HUES48 (cell line): ENCODE results near the gene CPM.

ENCODE experiments used
- H3K27ac ChIP-seq: one replicate; pipeline ENCODE4 v1.7.0; 2013; ENCODE audit warnings: low read depth, low read length, inconsistent platforms
- H3K27me3 ChIP-seq: 2 replicates; pipeline ENCODE4 v1.6.1; 2013; ENCODE audit warnings: mild to moderate bottlenecking, low read length; ENCODE audit not compliant: control insufficient read depth, insufficient read depth
- H3K36me3 ChIP-seq: 2 replicates; pipeline ENCODE4 v1.6.1; 2013; ENCODE audit warnings: low read length; ENCODE audit not compliant: control insufficient read depth, insufficient read depth
- H3K4me1 ChIP-seq: 2 replicates; pipeline ENCODE4 v1.6.1; 2013; ENCODE audit warnings: mild to moderate bottlenecking, low read length; ENCODE audit not compliant: control insufficient read depth, insufficient read depth
- H3K4me3 ChIP-seq: 2 replicates; pipeline ENCODE4 v1.5.1; 2013; ENCODE audit warnings: mild to moderate bottlenecking, low read depth, low read length
- H3K9ac ChIP-seq: 2 replicates; pipeline ENCODE4 v1.6.1; 2013; ENCODE audit warnings: mild to moderate bottlenecking, low read depth, low read length, moderate library complexity
- H3K9me3 ChIP-seq: 2 replicates; pipeline ENCODE4 v1.6.1; 2013; ENCODE audit warnings: low read length; ENCODE audit not compliant: control insufficient read depth, insufficient read depth

CPM gene

DNA sequence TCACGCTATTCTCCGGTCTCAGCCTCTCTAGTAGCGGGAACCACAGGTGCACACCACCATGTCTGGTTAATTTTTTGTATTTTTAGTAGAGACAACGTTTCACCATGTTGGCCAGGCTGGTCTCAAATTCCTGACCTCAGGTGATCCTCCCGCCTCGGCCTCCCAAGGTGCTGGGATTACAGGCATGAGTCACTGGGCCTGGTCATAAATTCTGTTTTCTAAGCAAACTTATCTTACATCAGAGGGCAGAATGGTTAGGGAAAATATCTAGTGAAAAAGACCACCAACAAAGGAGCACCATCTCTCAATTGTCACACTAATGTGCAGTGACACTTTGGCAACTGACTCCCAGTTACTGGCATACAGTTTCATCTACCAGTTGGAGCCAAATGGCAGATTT, 2.8 kb downstream of the CPM start:
- H3K9me3 ChIP-seq = no peaks in the 10 kb centered on the region
- H3K4me3 ChIP-seq = no peak overlapping the region
- no peak overlapping the region for H3K27ac ChIP-seq

GRCh38 chr12:68924546-68924945, 8.4 kb downstream of the CPM start:
- H3K4me3 ChIP-seq = no peak overlapping the region
- no peaks in the 10 kb centered on the region for H3K36me3 ChIP-seq
- no peak overlapping the region for H3K9ac ChIP-seq
- no peaks in the 10 kb centered on the region for H3K27me3 ChIP-seq
- H3K4me1 ChIP-seq = no peaks in the 10 kb centered on the region
- H3K9me3 ChIP-seq = no peaks in the 10 kb centered on the region
- H3K27ac ChIP-seq = no peak overlapping the region

More for the DNA sequence above, 2.8 kb downstream of the CPM start:
- peaks cover 4% of the 10 kb centered on the region; the same call in 1 of the 2 replicates for H3K4me1 ChIP-seq
- peaks cover 43% of the 10 kb centered on the region for H3K27me3 ChIP-seq
- H3K36me3 ChIP-seq = no peaks in the 10 kb centered on the region
- H3K9ac ChIP-seq = no peak overlapping the region

- no peaks in the 10 kb centered on the region for H3K27me3 ChIP-seq
- H3K4me3 ChIP-seq = no peak overlapping the region
- H3K27ac ChIP-seq = no peak overlapping the region
- H3K36me3 ChIP-seq = no peaks in the 10 kb centered on the region
- H3K4me1 ChIP-seq = no peaks in the 10 kb centered on the region
- H3K9ac ChIP-seq = no peak overlapping the region
- H3K9me3 ChIP-seq = 0 out of 2 replicates have a peak, but pooled peaks cover 3% of the 10 kb centered on the region
Measured at GRCh38 chr12:68919581-68920239, 13.3 kb downstream of the CPM start.

- Histone ChIP-seq H3K27me3 (no peaks in the 10 kb centered on the region), H3K9ac (no peak overlapping the region), H3K36me3 (no peaks in the 10 kb centered on the region), H3K4me1 (no peaks in the 10 kb centered on the region), H3K27ac (no peak overlapping the region), H3K9me3 (0 out of 2 replicates have a peak, but pooled peaks cover 3% of the 10 kb centered on the region), H3K4me3 (no peak overlapping the region)
Measured at GRCh38 chr12:68918960-68919359, 14.0 kb downstream of the CPM start.

DNA sequence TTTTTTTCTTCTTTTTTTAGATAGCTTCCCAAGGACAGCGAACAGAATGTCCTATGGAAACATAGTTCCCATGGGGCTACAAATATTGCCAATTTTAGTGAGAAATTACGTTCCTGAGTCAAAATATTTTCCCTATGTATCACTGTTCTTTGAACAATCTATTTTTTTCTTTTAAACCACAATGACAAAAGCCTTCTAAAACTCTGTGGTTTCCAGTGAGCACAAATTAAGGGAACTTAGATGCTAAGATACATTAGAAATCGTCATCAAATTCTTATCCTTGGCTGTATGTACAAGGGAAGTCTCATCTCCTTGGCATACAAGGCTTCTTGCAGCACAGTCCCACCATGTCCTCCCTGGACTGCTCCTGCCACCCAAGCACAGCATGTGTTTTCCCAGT, 17.9 kb downstream of the CPM start:
- no peak overlapping the region for H3K9ac ChIP-seq
- H3K27ac ChIP-seq = no peak overlapping the region
- H3K36me3 ChIP-seq = no peaks in the 10 kb centered on the region
- H3K4me1 ChIP-seq = no peaks in the 10 kb centered on the region
- H3K9me3 ChIP-seq = 0 out of 2 replicates have a peak, but pooled peaks cover 3% of the 10 kb centered on the region
- H3K4me3 ChIP-seq = no peak overlapping the region
- no peaks in the 10 kb centered on the region for H3K27me3 ChIP-seq

GRCh38 chr12:68913682-68914081, 19.3 kb downstream of the CPM start:
- Histone ChIP-seq H3K36me3 (no peaks in the 10 kb centered on the region), H3K27ac (no peak overlapping the region), H3K9me3 (0 out of 2 replicates have a peak, but pooled peaks cover 3% of the 10 kb centered on the region), H3K4me3 (no peak overlapping the region), H3K9ac (no peak overlapping the region), H3K27me3 (no peaks in the 10 kb centered on the region), H3K4me1 (no peaks in the 10 kb centered on the region)

DNA sequence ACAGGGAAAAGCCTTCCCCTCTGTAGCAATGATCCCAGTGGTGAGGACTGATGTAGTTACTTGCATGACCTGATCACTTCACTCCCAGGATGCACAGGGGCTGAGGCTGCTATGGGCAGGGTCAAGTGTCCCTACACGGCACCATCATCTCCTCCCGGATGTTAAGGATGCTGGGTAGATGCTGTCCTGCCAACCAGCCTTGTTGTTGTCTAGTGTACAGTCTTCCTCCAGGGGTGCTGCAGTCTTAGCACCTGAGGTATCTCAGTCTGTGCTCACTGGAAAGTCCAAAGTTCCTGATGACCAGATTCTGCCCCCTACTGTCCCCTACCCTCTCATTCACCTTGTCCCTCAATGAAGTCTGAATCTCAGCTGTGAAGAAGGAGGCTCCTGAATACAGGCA, 20.1 kb downstream of the CPM start:
- no peak overlapping the region for H3K27ac ChIP-seq
- no peaks in the 10 kb centered on the region for H3K4me1 ChIP-seq
- no peaks in the 10 kb centered on the region for H3K36me3 ChIP-seq
- no peak overlapping the region for H3K9ac ChIP-seq
- no peak overlapping the region for H3K4me3 ChIP-seq
- no peaks in the 10 kb centered on the region for H3K9me3 ChIP-seq
- no peaks in the 10 kb centered on the region for H3K27me3 ChIP-seq

- Histone ChIP-seq H3K27me3 (no peaks in the 10 kb centered on the region), H3K9ac (no peak overlapping the region), H3K4me1 (no peaks in the 10 kb centered on the region), H3K27ac (no peak overlapping the region), H3K36me3 (no peaks in the 10 kb centered on the region), H3K9me3 (no peaks in the 10 kb centered on the region), H3K4me3 (no peak overlapping the region)
Measured at GRCh38 chr12:68911197-68911718, 21.7 kb downstream of the CPM start.

DNA sequence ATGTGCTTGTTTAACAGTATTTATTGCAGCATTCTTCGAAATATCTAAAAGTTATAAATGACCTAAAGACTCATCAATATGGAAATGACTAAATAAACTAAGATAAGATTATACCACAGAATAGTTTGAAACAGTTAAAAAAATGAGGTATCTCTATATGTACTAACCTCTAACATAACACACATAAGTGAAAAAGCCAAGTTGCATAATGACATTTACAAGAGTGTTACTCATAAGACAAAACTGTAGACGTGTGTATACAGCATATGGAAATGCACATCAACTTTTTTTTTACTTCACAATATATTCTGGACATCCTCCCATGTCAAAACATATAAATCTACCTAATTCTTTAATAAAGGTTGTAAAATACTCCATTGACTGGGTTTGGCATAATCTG, 22.8 kb downstream of the CPM start:
- Histone ChIP-seq H3K4me1 (no peaks in the 10 kb centered on the region), H3K36me3 (no peaks in the 10 kb centered on the region), H3K27ac (no peak overlapping the region), H3K9me3 (no peaks in the 10 kb centered on the region), H3K27me3 (no peaks in the 10 kb centered on the region), H3K4me3 (no peak overlapping the region), H3K9ac (no peak overlapping the region)

GRCh38 chr12:68908076-68908475, 24.9 kb downstream of the CPM start:
- Histone ChIP-seq H3K36me3 (no peaks in the 10 kb centered on the region), H3K4me3 (no peak overlapping the region), H3K27me3 (no peaks in the 10 kb centered on the region), H3K9ac (no peak overlapping the region), H3K4me1 (no peaks in the 10 kb centered on the region), H3K27ac (no peak overlapping the region), H3K9me3 (no peaks in the 10 kb centered on the region)

DNA sequence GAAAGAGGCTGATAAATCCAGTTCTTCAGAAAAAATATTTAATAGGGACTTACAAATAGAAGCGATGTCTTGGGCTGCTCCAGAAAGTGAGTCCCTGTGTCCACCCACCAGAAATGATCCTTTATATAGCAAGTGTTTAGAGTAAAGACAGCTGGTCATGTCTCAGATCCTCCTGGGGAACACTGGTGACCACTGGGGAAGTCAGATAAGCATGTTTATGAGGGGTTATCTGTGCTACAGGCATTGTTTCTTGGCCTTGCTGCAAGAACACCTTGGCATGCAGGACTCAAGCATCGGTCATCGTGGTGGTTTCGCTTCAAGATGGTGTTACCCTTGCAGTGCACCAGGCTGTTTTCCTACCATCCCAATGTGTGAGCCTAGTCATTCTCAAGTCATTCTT, 27.2 kb downstream of the CPM start:
- Histone ChIP-seq H3K27ac (no peak overlapping the region), H3K36me3 (no peaks in the 10 kb centered on the region), H3K4me3 (no peak overlapping the region), H3K4me1 (peaks cover 8% of the 10 kb centered on the region; the same call in 1 of the 2 replicates), H3K9ac (no peak overlapping the region), H3K27me3 (no peaks in the 10 kb centered on the region), H3K9me3 (no peaks in the 10 kb centered on the region)
